Ascending aorta (tissue), 2 donors: Measurements from ENCODE around the gene TM9SF2. TPM values are rescaled to one million over a fixed set of nuclear protein-coding genes. Genes with fewer than 3 reads are reported as not detected.

Experiments used
- DNase-seq, 2 donors: peaks; one replicate each; pipeline ENCODE4 v3.0.0-alpha.2; 2019; ENCODE audit warnings: low spot score in 2 of 2
- H3K27ac ChIP-seq, 2 donors: fragments of 200-600 bp; sonication (generic); one replicate each; pipeline ENCODE4 v1.5.1; 2016 to 2017; ENCODE audit warnings: mild to moderate bottlenecking in 1 of 2
- H3K27me3 ChIP-seq: fragments of 200-600 bp; sonication (generic); one replicate; pipeline ENCODE4 v1.5.1; 2017
- H3K36me3 ChIP-seq, 2 donors: fragments of 200-600 bp; sonication (generic); one replicate each; pipeline ENCODE4 v1.5.1; 2016
- H3K4me1 ChIP-seq, 2 donors: fragments of 200-600 bp; sonication (generic); one replicate each; pipeline ENCODE4 v1.5.1; 2016 to 2017; ENCODE audit warnings: mild to moderate bottlenecking in 1 of 2
- H3K4me3 ChIP-seq, 2 donors: fragments of 200-600 bp; sonication (generic); one replicate each; pipeline ENCODE4 v1.5.1; 2016 to 2017; ENCODE audit warnings: mild to moderate bottlenecking in 1 of 2
- H3K9me3 ChIP-seq, 2 donors: fragments of 200-600 bp; sonication (generic); one replicate each; pipeline ENCODE4 v1.5.1; 2016
- CTCF ChIP-seq, 3 experiments: fragments of 200-600 bp in 2 of 3; fragments of 450-650 bp in 1 of 3; sonication (generic) in 2 of 3; IDR thresholded peaks; one replicate each; pipeline ENCODE4 v1.5.1; 2016 to 2019; ENCODE audit warnings: antibody characterized with exemption in 3 of 3, mild to moderate bottlenecking in 1 of 3, moderate library complexity in 1 of 3
- intact Hi-C: fragments of 100-400 bp; cut with DNase I; formaldehyde crosslinking; loops from one replicate; pipeline ENCODE4 v1.15.1; 2023
- total RNA-seq: library from RNA; depleted of rRNA; stranded (reverse); fragments of >200 nt; gene quantifications from one replicate; pipeline ENCODE4 v1.1.0, GENCODE V29; 2016

Gene TM9SF2
- total RNA-seq, 1 donor from 2014 or later, result 56.8 TPM

DNA sequence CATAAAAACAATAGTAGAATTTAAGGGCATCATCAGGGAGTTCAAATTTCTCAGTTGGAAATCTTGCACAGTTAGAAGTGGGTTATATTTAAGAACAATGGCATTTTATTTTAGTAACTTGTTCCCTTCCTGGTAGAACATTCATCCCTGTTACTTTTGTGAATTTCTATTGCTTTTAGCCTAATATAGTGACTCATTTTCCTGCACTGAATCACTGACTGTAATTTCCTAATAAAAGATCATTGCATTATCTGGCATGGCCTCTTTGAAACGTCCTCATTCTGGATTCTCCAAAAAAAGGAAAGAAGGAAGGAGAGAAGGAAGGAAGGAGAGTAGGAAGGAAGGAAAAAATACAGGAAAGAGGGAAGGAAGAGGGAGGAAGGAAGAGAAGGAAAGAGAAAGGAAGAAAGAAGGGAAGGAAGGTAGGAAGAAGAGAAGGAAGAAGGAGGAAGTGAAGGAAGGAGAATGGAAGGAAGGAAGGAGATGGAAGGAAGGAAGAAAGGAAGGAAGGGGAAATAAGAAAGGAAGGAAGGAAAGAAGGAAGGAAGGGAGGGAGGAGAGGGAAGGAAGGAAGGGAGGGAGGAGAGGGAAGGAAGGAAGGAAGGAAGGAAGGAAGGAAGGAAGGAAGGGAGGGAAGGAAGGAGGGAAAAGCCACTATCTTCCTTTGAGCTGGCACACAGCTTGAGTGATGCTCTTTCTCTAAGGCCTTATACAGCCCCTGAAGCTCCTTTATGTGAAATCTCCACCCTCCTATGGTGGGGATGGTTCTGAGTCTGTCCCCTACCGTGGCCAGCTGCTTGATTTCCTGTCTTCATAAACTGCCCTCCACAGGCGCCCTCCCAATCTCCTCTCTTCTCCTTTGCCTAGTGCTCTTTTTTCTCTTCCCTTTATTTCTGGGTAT is 29.8 kb upstream of the TM9SF2 start:
- H3K4me1 ChIP-seq, result no peaks in the 10 kb centered on the region
- intact Hi-C loops, result no loop called here
- H3K27me3 ChIP-seq, result no peaks in the 10 kb centered on the region
- DNase-seq, result no peak
- H3K36me3 ChIP-seq, result no peaks in the 10 kb centered on the region
- no peak overlapping the region for H3K4me3 ChIP-seq
- no peak for TF ChIP-seq CTCF (IDR thresholded peaks at IDR 0.05)
- H3K27ac ChIP-seq, result no peak overlapping the region
- no peaks in the 10 kb centered on the region for H3K9me3 ChIP-seq

DNA sequence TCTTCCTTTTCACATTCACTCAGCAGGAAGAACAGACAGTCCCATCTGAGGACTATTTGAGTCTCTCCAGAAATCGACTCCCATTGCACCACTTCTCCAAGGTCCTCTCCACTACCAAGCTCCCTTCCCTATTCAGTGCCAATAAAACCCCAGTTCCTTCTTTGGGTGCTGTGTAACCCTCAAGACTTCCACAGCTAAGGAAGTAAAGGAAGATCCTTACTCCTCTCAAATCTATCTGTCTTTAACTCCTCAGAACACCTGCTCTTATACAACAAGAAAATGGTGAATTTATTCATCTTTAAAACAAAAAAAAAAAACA is 29.2 kb upstream of the TM9SF2 start:
- Histone ChIP-seq H3K27me3 (no peaks in the 10 kb centered on the region), H3K4me3 (no peak overlapping the region), H3K4me1 (no peaks in the 10 kb centered on the region), H3K27ac (no peak overlapping the region), H3K9me3 (no peaks in the 10 kb centered on the region), H3K36me3 (no peaks in the 10 kb centered on the region)
- intact Hi-C loops, result no loop called here
- no peak for TF ChIP-seq CTCF (IDR thresholded peaks at IDR 0.05)
- no peak for DNase-seq

DNA sequence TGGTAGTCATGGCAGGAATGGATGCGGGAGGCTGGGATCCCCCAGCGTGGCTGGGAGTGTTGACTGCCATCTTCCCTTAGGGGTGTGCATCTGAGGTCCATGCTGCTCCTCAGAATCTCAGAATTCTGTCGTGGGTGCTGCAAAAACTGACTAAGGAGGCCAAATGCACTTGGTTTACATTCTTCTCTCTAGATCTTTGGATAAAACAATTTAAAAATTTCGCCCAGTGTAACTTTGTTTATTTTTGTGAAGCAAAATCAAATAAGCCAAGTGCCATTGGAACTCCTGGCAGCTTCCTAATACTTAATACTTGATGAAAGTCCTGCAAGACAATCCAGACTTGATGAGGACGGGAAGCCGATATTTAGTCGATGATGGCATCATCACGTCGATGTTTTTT is 27.8 kb upstream of the TM9SF2 start:
- Histone ChIP-seq H3K36me3 (no peaks in the 10 kb centered on the region), H3K9me3 (no peaks in the 10 kb centered on the region), H3K27ac (no peak overlapping the region), H3K4me3 (no peak overlapping the region), H3K27me3 (no peaks in the 10 kb centered on the region), H3K4me1 (no peaks in the 10 kb centered on the region)
- intact Hi-C loops, result no loop called here
- no peak for DNase-seq
- TF ChIP-seq CTCF (IDR thresholded peaks at IDR 0.05), result no peak

GRCh38 chr13:99476648-99477047 is 24.6 kb upstream of the TM9SF2 start:
- no peak for TF ChIP-seq CTCF (IDR thresholded peaks at IDR 0.05)
- H3K27me3 ChIP-seq, result no peaks in the 10 kb centered on the region

DNA sequence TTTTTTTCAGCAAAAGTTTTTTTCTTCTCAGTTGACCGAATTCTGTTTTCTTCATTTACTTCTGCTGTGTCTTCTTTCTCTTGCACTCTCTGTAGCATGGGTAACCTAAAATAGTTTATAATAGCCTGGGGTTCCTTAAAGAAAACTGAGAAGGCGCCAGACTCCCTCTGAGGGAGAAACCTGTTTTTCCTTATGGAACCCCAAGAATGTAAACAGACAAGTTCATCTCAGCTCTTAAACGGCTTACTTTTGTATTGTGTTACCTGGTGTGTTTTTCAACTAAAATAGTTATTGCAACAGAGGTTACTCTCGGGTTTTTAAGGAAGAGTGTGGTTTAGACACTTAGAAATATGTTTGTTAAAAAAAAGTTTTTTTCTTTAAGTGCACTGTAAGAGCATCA is 23.8 kb upstream of the TM9SF2 start:
- no peaks in the 10 kb centered on the region for H3K4me1 ChIP-seq
- DNase-seq, result no peak
- no peaks in the 10 kb centered on the region for H3K9me3 ChIP-seq
- no peaks in the 10 kb centered on the region for H3K36me3 ChIP-seq
- no peaks in the 10 kb centered on the region for H3K27me3 ChIP-seq
- no peak overlapping the region for H3K27ac ChIP-seq
- intact Hi-C loops, result no loop called here
- no peak for TF ChIP-seq CTCF (IDR thresholded peaks at IDR 0.05)
- H3K4me3 ChIP-seq, result no peak overlapping the region

More at GRCh38 chr13:99476648-99477047, 24.6 kb upstream of the TM9SF2 start:
- Histone ChIP-seq H3K36me3 (no peaks in the 10 kb centered on the region), H3K4me3 (no peak overlapping the region), H3K9me3 (no peaks in the 10 kb centered on the region), H3K27ac (no peak overlapping the region), H3K4me1 (no peaks in the 10 kb centered on the region)
- intact Hi-C loops, result no loop called here
- no peak for DNase-seq
